GM18870 (cell line): ENCODE data around the gene CAPN11.

ENCODE experiments used
- ATAC-seq: cut with Tn5 transposase; IDR thresholded peaks from one replicate; pipeline ENCODE4 v1.9.1; 2021; ENCODE audit warnings: moderate library complexity; ENCODE audit not compliant: unreplicated experiment

CAPN11 gene

GRCh38 chr6:44152533-44152932 lies 6.1 kb upstream of the CAPN11 start:
- ATAC-seq, result no peak

GRCh38 chr6:44154067-44154466 lies 4.6 kb upstream of the CAPN11 start:
- no peak for ATAC-seq

DNA sequence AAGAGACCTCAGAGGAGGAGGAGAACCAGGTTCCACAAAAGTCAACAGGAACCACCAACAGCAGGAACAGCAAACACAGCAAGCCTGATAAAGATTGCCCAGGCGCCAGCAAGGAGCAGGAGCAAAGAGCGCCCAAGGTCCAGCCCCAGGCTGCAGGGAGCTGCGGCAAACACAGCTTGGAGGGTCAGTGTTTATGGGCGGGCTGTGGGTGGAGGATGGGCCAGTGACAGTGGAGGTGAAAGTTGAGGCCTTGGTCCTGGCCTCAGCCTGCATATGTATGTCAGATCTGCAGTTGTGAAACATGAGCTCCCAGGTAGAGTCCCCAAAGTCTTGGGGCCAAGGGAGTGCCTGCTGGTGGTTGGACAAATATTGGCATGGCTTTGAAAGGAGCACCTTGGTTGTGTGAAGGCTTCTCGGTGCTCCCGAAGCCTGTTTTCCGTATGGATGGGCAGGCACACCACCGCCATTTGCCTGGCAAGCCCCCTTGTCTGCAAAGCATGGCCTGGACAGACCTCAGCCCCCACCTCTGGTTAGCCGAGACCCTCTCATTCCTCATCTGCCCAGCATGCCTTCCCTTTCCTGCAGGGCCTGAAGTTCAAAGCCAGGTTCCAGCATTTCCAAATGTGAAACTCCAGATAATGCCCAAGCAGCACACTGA lies 2.0 kb upstream of the CAPN11 start:
- ATAC-seq, result no peak

GRCh38 chr6:44157152-44157521 lies 1.5 kb upstream of the CAPN11 start:
- ATAC-seq, result no peak

DNA sequence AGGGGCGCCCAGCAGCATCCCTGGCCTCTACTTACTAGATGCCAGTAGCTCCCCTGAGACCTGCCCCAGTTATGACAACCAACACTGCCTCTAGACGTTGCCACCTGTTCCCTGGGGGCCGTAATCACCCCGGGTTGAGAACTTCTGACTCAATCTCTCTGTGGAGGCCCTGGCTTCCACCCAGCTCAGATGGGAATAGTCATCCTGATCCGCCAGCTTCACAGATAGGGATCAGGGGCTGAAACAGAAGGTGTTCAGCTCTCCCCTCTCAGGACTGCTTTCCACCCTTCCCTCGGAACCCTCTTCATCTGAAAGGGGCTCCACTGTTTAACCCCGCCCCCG lies 3.3 kb downstream of the CAPN11 start:
- ATAC-seq, result no peak

GRCh38 chr6:44162876-44163625 lies 4.4 kb downstream of the CAPN11 start:
- no peak for ATAC-seq

DNA sequence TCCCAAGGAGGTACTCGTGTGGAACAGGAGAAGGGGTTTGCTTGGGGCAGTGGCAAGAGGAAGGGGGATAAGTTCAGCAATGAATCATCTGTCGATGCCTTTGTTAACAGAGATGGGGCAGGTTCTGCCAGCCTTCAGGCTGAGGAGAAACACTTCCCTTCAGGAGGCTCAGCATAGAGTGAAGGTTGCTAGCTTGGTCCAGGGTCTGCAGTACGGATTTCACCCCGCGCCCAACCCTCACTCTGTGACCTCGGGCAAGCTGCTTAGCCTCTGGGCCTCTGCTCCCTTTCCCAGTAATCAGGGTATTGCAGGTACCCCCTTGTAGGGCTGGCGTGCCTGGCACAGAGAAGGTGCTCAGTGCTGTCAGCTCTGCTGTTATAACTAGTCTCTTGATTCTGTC lies 7.5 kb downstream of the CAPN11 start:
- no peak for ATAC-seq

DNA sequence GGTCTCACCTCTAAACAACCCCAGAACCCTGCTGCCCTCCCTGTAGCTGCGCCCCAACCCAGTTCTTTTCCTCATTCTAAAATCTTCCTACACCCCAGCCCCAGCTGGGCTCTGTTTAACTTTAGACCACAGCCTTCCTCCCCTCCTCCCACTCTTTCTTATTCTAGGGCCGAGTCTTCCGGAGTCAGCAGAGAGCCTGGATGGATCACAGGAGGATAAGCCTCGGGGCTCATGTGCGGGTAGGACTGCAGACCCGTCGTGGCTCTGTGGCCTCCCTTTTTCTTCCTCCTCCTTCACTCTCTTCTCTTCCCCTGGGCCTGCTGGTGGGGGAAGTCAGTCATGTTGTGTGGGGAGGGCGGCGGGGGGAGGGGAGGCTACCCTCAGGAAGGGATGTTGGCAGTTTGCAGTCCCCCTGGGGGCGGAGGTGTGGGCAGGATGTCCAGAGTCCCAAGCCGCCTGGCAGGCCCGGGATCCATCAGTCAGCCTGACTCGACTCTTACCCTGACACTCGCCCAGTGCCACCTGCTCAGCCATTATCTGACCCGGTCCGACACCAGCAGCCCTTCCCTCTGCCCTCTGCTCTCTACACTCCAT lies 8.1 kb downstream of the CAPN11 start:
- ATAC-seq, result no peak

GRCh38 chr6:44167567-44167966 lies 8.9 kb downstream of the CAPN11 start:
- ATAC-seq, result no peak

GRCh38 chr6:44169154-44169553 lies 10.5 kb downstream of the CAPN11 start:
- no peak for ATAC-seq

GRCh38 chr6:44169886-44170570 lies 11.4 kb downstream of the CAPN11 start:
- ATAC-seq, result no peak

- no peak for ATAC-seq
These were observed 13.4 kb downstream of the CAPN11 start for GRCh38 chr6:44171899-44172546.

DNA sequence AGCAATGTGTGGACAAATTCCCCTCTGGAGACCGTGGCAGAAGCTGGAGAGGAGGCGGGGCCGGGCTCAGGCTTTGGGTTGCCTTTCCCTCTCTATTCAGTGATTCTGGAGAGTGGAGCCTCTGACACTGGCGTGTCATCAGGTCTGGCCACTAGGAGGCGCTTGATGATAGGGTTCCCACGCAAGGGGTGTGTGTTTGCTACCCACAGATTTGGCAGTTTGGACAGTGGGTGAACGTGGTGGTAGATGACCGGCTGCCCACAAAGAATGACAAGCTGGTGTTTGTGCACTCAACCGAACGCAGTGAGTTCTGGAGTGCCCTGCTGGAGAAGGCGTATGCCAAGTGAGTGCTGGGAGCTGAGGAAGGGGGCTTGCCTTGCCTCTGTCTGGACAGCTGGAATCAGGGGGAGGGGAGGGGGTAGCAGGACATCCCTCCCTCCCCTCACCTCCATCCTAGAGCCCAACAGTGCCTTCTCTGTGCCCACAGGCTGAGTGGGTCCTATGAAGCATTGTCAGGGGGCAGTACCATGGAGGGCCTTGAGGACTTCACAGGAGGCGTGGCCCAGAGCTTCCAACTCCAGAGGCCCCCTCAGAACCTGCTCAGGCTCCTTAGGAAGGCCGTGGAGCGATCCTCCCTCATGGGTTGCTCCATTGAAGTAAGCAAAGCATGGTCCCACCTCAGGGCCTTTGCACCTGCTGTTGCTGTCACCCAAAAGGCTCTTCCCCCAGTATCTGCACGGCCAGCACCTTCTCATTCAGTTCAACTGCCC lies 14.3 kb downstream of the CAPN11 start:
- ATAC-seq, result no peak

- ATAC-seq, result no peak
These were observed 17.6 kb downstream of the CAPN11 start for GRCh38 chr6:44176130-44176761.

GRCh38 chr6:44176762-44177509 lies 18.3 kb downstream of the CAPN11 start:
- ATAC-seq, result no peak

- no peak for ATAC-seq
These were observed 19.2 kb downstream of the CAPN11 start for GRCh38 chr6:44177691-44178423.

GRCh38 chr6:44178424-44179071 lies 19.9 kb downstream of the CAPN11 start:
- ATAC-seq, result no peak

GRCh38 chr6:44179072-44179536 lies 20.5 kb downstream of the CAPN11 start:
- ATAC-seq, result no peak
